GM21390 (cell line): ENCODE data around the gene SNTA1.
"Not testable (repeated sequence)": the region's sequence is repeated elsewhere in the genome, so short reads cannot be mapped to it uniquely, and the experiment has no call there.

Source experiments
- ATAC-seq: cut with Tn5 transposase; IDR thresholded peaks from one replicate; pipeline ENCODE4 v1.9.1; 2021; ENCODE audit not compliant: unreplicated experiment

SNTA1 gene

DNA sequence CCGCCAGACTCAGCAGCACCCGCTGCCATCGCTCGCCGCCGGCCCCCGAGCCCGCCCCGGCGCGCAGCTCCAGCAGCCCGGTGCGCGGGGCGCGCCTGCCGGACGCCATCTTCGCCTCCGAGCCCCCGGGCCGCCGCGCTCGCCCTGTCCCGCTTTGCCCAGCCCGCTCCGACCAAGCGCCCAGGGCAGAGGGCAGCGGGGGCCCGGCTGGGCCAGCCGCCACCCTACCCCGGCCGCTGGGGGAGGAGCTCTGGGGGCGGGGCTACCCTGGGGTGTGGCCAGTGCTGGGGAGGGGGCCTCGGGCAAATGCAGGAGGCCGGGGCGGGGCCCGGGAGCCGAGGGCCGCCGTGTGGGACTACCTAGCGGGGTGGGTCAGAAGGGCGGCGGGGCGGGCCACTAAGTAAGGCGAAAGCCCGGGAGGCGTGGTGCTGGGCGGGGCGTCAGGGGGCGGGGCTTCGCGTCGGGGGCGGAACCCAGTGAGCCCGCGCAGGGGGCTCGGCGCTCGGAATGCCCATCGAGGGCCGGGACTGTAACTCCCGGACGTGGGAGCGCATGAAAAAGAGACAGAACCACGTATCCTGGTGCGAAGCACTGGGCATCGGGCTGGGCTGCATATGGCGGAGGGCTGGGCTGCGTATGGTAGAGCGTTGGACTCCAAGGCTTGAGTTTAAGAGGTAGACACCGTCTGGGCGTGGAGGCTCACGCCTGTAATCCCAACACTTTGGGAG is at the start of gene SNTA1:
TSS of gene SNTA1 (minus strand) at position 252 of the 728 bp plus-strand sequence. CDS start at position 109, 143 bp downstream.
- ATAC-seq, result peak; percentile 70

DNA sequence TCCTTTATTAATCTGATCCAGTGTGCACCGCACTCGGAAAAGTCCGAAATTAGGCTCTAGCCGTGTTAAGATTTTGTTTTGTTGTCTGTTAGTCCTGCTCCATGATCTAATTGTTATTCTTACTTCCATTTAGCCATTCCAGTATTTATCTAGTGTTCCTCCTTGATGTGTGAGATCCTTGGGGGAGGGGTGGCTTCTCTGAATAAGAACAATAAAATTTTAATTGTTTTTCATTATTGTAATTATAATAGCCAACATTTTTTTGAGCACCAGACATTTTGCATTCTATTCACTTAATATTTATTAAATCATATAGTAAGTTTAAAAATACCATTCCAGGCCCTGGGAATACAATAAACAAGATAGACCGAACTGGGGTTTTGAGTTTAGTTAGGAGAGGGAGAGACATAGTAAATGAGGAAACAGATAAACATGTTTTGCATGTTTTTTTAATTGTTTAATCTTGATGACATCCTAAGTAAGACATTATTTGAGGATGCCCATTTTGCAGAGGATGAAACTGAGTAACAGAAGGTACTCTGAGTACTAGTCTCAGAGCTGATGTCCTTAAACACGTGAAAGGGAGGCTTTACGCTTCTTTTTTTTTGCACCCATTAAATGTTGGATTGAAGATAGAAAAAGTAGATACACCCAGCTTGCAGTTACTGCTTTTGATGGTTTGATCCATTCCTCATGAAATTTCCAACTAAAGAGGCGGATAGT is 47.5 kb upstream of the SNTA1 start:
- no peak for ATAC-seq

DNA sequence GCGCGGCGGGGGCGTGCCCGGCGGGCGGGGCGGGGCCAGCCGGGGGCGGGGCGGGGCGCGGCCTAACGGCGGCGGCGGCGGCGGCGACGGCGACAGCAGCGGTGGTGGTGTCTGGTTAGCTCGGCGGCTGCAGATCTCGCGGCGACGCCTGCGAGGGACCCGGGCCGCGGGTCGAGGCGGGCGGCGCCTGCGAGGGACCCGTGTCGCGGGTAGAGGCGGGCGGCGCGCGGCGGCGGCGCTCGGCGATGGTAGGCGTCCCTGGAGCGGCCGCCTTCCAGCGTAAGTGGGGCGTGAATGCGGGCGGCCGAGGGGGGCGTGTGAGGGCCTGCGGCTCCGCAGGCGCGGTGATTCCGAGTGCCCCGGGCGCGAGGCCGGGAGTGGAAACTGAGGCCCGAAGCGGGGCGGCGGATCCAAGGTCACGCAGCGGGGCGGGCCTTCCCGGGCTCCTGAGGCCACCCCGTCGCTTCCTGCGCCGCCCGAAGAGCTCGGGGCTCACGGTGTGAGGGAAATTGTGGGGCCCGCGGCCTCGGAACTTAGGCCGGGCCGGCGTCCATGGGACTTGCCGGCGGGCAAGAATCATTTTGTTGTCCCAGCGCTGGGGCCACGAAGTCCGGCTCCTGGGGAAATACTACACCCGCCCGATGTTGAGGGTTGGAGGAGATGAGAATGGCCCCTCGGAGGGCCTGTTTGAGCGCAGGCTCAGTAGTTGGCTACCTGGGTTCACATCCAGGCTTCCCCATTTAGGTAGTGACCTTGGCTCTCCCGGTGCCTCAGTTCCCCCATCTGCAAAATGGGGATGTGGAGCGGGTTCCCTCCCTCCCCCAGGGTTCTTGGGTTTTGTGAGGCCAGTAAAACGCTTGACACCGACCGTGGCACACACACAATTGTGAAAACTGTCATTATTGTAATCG is 46.7 kb upstream of the SNTA1 start, which contains the start of gene CBFA2T2:
TSS of gene CBFA2T2 (plus strand) at position 74 of the 911 bp plus-strand sequence. CDS start at position 246, 172 bp downstream.
- ATAC-seq, result peak; percentile 57

DNA sequence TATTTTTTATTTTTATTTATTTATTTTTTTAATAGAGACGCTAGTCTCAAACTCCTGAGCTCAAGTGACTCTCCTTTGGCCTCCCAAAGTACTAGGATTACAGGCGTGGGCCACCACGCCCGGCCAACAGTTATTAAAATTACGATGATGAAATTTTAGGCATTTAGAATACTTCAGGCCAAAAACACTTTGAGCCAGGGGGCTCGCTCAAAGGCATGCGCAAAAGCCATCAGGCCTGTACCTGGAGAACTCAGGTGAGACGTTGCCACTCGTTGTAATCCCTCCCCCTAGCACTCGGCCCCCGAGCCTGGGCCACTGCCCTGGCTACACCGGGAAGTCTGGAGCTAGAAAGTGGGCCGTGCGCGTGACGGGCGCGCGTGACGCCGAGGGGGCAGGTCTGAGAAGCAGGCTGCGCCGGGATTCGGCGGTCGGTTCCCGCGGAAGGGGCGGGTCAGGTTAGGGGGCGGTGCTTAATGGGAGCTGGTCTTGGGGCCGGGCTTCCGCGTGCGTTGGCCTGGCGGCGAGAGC is 46.0 kb upstream of the SNTA1 start:
- peak; percentile 88 for ATAC-seq

DNA sequence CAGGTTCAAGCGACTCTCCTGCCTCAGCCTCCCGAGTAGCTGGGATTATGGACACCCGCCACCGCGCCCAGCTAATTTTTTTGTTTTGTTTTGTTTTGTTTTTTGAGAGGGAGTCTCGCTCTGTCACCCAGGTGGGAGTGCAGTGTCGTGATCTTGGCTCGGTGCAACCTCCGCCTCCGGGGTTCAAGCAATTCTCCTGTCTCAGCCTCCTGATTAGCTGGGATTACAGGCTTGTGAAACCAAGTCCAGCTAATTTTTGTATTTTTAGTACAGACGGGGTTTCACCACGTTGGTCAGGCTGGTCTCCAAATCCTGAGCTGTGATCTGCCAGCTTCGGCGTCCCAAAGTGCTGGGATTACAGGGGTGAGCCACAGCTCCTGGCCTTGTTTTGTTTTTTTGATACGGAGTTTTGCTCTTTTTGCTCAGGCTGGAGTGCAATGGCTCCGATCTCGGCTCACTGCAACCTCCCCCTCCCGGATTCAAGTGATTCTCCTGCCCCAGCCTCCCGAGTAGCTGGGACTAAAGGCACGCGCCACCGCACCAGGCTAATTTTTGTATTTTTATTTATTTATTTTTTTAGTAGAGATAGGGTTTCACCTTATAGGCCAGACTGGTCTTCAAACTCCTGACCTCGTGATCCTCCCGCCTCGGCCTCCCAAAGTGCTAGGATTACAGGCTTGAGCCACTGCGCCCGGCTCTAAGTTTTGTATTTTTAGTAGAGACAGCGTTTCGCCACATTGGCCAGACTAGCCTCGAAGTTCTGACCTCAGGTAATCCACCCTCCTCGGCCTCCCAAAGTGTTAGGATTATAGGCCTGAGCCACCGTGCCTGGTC is 45.3 kb upstream of the SNTA1 start:
- ATAC-seq, result not testable (repeated sequence)

DNA sequence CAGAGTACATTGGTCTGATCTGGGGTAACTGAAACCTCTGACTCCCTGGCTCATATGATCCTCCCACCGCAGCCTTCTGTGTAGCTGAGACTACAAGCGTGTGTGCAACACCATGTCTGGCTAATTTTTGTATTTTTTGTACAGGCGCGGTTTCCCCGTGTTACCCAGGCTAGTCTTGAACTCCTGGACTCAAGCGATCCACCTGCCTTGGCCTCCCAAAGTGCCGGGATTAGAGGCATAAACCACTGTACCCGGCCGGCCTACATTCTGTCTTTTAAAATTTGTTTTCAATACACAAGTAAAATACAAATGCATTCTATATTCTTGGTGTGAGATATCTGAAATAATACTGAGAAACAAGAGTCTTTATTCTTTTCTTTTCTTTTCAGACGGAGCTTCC is 44.6 kb upstream of the SNTA1 start:
- no peak for ATAC-seq

DNA sequence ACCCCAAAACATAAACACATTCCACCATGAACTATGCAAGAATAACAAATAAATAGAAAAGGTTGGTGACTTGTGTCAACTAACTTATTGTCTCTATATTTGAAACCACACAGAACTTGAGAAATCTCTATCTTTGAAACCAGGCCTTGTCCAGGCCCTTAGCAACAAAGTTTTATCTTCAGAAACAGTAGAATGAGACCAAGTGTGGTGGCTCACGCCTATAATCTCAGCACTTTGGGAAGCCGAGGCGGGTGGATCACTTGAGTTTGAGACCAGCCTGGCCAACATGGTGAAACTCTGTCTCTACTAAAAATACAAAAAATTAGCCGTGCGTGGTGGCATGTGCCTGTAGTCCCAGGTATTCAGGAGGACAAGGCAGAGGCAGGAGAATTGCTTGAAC is 39.6 kb upstream of the SNTA1 start:
- ATAC-seq, result not testable (repeated sequence)

DNA sequence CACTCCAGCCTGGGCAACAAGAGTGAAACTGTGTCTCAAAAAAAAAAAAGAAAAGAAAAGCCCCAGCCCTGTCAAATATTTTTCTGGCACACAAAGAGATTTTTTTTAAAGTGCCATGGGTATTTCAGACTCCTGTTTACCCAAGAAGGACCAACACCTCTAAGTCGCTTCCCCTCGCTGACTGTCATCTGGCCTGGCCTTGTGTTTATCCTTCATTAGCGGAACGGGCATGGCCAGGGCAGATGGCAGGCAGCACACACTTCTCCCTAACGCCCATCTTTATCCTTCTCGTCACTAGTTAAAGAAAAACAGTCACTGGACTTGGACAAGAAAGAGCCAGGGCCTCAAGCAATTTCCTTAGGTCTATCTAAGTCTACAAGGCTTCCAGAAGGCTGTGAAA is 39.0 kb upstream of the SNTA1 start:
- ATAC-seq, result no peak

DNA sequence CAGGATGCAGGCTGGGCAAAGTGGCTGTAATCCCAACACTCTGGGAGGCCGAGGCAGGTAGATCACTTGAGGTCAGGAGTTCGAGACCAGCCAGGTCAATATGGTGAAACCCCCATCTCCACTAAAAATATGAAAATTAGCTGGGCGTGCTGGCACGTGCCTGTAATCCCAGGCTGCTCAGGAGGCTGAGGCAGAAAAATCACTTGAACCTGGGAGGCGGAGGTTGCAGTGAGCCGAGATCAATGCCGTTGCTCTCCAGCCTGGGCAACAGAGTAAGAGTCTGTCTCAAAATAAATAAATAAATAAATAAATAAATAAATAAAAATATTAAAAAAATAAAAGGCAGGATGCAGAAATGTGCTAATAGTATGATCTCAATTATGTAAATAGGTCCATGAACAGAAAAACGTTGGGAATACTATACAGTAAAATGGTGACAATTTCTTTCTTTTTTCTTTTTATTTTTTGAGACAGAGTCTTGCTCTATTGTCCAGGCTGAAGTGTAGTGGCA is 37.9 kb upstream of the SNTA1 start:
- no peak for ATAC-seq

DNA sequence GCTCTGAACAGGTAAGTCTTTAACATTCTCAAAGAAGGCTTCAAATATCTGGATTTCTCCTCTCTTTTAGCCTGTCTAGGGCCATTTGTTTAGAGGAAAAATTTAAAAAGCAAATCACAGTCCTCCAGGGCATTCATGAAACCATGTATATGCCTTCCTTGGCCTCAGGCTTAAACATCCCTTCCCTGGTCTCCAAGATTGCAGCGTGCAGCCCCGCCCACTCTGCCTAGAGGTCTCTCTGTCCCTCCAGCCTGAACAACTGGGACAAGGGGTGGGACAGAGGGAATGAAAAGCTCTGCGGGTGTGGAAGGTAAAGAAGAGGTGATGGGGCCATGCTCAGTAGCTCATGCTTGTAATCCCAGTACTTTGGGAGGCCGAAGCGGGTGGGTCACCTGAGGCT is 36.5 kb upstream of the SNTA1 start:
- no peak for ATAC-seq

DNA sequence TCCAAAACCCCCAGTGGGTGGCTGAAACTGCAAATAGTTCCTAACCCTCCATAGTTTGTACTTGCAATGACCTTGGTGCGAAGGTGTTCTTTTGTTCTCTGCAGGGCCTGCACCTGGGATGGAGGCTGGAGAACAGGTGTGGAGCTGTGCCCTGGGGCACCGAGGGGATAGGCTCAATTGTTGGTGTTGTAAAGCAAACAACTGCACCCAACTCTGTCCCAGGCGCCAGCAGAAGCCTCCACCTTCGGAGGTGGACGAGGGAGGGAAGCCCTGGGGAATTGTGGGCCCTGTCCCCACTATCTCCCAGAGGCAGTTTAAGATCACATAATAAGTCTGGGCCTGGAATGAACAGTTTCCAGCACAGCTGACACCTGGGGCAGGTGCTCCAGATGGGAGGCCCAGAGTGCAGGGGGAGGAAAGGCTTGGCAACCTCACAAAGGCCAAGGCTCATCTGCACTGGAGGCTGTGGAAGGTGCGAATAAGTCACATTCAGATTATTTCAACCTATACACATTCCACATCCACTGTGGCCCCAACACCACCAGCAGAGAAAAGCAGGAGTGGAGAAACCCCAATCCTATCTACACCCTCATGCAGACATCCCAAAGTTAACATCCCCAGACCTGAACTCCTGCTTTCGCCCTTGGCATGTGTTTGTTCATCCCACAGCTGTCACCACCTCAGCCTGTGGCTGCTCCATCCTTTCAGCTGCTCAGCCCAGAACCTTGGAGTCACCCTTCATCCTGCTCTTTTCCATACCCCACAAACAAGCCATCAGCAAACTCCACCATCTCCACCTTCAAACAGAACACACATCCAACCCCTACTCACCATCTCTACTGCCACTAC is 34.0 kb upstream of the SNTA1 start:
- ATAC-seq, result no peak

DNA sequence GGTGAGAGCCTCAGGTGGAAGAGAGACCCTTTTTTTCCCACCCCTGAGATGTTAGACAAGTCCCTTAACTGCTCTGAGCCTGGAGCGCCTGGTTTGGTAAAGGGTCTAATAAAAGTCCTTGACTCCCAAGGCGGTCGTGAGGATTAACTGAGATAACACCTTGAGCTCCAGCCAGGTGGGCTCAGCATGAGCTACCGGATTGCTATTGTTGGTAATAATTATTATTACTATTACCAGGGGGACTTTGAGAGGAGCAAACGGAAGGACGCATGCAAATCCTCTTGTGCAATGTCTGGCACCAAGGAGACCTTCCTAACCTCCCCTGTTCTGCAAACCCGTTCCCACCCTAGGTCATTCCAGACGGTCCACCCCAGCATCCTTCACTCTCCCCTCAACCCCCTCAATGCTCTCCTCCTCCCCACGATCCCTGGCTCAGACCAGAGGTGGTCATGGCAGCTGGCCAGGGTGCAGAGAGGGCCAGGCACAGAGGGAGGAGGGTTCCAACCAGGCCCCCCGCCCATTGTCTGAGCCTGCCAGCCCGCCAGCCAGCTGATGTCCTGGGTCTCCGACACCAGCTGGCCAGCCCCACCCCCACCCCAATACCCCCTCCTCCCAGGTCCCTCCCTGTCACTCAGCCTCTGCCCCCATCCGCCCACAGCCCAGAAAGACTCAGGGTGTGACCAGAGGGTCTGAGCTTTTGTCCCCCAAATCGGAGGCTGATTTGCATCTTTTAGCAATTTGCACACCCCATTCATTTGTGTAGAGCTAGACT is 32.0 kb upstream of the SNTA1 start:
- ATAC-seq, result no peak

DNA sequence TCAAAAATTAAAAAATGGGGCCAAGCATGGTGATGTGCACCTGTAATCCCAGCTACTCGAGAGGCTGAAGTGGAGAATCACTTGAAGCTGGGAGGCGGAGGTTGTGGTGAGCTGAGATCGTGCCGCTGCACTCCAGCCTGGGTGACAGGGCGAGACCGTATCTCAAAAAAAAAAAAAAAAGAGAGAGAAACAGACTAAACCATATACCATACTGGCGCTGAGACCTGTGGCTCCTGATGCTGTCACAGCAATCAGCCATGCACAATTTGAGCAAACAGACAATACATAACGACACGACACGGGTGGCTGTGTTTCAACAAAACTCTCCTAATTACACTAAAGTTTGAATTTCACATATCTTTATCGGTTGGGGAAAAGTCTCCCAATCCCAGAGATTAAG is 31.4 kb upstream of the SNTA1 start:
- ATAC-seq, result no peak

DNA sequence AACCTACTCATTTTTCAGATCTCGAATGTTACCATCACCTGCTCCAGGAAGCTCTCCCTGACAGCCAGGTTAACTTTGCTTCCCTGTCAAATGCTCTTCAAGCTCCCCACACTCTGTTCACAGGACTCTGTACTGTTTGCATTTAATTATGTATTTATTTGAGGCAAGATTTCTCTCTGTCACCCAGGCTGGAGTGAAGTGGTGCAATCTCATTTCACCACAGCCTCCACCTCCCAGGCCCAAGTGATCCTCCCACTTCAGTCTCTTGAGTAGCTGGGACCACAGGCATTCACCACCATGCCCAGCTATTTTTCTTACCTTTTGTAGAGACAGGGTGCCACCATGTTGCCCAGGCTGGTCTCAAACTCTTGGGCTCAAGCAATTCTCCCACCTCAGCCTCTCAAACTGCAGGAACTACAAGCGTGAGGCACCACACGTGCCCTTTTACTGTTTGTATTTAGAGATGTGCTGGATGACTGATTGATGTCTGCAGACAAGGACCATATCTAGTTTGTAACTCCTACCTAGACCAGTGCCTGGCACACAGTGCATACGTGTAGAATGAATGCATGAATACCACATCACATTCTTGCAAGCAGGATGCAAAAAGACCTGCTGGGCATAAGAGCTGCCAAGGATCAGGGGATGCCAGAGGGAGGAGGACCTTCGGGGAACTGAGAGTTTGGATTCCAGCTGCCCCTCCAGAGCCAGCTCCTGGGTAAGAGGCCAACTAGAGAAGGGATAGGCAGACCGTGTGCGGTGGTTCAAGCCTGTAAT is 30.7 kb upstream of the SNTA1 start:
- no peak for ATAC-seq

DNA sequence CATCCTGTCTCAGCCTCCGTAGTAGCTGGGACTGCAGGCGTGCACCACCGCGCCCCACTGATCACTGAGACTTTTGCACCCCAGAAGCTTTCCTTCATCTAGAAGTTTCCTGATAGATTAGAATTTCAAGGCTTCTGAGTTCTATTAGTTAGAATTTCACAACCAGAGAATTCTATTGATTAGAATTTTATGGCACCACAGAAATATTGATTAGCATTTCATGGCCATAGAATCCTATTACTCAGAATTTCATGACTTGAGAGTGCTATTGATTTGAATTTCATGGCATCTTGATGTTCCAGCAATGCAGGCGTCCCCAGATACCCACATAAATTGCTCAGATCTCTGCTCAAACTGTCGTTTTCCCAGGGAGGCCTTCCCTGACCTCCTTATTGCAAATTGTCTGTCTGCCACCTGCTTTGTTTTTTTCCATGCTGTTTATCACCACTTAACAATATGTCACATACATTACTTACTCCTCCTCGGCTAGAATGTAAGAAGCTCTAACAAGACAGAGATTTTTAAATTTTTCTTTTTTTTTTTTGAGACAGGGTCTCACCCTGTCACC is 29.4 kb upstream of the SNTA1 start:
- no peak for ATAC-seq

DNA sequence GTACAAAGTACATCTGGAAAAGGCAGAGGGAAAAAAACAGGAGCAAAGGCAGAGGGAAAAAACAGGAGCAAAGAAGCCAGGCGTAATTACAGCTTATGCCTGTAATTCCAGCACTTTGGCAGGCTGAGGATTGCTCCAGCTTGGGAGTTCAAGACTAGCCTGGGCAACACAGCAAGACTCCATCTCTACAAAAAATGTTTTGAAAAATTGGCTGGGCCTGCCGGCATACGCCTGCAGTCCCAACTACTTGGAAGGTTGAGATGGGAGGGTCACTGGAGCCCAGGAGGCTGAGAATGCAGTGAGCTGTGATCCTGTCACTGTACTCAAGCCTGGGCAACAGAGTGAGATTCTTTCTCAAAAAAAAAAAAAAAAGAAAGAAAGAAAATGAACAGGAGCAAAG is 27.3 kb upstream of the SNTA1 start:
- ATAC-seq, result no peak

DNA sequence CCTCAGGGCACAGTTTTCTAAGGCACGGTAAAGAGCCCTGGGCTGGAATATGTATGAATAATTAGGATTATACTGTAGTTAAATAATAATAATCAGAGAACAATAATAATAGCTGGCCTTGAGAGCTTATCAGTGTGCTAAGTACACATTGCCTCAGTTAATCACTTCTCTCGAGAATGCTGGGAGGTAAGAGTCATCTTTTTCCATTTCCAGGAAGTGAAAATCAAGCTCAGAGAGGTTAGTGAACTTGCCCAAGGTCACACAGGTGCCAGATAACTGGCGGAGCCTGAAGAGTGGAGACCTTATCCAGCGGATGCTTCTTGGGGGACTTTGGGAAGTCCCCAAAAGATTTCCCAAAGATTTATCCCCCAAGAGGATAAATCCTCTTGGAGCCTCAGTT is 26.9 kb upstream of the SNTA1 start:
- ATAC-seq, result no peak
